Hematopoietic multipotent progenitor cell treated with erythropoietin and hydrocortisone succinate and interleukin-3 and kit ligand, for 8 days (in vitro differentiated cells): ENCODE results near the gene DNAJC3.
"Not testable (repeated sequence)": the region's sequence is repeated elsewhere in the genome, so short reads cannot be mapped to it uniquely, and the experiment has no call there.

Source experiments
- DNase-seq: peaks from one replicate; pipeline ENCODE4 v3.0.0-alpha.2; 2015

Gene DNAJC3

DNA sequence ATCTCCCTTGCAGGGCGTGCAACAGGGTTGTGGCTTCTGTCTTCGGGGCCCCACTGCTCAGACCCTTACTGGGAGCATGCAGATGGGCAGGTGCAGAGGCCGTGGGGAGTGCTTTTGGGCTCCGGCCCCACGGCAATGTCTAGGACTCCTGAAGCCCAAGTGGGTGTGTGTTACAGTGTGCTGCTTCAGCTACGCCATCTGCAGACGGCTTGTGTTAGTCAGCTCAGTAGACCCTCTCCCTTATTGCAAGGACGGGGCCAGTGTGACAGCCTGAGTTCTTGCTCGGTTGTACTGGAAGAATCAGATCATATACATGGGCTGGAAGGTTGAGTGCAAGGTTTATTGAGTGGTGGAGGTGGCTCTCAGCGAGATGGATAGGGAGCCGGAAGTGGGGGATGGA is 39.3 kb downstream of the DNAJC3 start:
- no peak for DNase-seq

DNA sequence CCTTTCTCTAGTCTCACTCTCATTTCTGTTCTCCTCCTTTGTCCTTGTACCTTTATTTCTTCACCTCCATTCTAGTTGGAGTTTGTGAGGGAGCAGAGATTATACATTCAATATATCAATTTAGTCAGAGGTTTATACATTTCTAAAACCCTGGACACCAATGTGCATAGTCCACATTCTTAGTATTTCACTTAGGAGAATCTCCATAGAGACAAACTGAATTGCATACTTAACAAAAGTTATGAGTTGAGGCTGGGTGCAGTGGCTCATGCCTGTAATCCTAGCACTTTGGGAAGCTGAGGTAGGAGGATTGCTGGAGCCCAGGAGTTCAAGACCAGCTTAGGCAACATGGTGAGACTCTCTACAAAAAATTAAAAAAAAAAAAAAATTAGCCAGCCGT is 45.3 kb downstream of the DNAJC3 start:
- DNase-seq, result no peak

DNA sequence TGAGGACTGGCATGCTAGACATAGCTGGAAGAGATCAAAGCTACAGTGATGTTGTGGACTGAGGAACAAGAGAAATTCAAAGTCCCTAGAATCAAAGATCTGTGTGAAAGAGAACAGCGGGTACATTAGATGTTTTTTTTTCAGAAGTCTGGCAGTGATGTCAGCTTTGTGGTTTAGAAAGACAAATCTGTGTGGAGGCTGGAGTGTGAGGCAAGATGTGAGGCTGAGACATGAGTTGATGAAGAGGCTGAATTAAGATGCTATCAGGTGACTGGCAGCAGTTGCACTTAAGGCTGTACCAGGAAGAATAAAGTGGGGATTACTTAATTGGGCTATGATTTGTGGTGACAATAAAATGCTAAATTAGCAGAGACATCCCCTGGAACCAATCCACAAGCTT is 46.5 kb downstream of the DNAJC3 start:
- DNase-seq, result peak; percentile 6

DNA sequence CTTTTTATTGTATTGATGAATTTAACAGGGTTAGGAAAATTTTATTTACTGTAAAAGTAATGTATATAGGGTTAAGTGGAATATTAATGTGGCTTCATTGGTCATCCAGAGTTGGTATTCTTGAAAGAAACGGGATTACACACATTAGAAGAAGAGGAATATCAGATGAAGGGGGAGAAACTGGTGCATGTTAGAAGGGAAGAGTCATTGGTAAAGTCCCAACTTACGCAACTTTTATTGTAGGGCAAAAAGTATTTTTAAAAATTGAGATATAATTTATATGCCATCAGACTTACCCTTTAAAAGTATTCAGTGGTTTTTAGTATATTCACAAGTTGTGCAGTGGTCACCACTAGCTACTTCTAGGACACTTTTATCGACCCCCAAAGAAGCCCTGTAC is 47.3 kb downstream of the DNAJC3 start:
- DNase-seq, result no peak

DNA sequence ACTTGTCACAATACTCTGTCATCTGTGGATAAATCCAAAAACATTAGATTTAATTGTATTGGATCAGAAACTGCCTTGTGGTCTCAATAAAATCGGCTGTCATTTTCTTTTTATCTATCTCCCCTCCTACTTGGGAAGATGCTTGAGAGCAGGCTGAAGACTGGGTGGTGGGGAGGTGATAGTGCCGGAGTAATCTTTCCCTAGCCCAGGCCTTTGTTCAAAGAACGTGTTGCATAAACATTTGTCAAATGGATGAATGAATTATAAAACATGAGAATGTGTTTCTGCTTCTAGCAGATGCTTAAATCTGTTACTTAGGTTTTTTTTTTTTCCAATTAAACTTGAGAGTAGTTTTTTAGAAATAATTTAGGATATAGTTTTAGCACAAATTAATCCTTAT is 49.9 kb downstream of the DNAJC3 start:
- no peak for DNase-seq

DNA sequence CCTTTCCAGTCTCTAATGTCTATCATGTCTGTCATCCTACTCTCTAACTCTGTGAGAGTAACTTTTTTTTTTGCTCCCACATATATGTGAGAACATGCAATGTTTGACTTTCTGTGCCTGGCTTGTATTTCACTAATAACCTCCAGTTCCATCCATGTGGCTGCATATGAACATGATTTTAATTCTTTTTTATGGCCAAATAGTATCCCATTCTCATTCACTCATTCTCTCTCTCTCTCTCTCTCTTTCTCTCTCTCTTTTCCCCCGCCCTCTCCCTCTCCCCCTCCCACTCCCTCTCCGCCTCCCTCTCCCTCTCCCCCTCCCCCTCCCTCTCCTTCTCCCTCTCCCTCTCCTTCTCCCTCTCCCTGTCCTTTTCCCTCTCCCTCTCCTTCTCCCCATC is 52.0 kb downstream of the DNAJC3 start:
- DNase-seq, result no peak

DNA sequence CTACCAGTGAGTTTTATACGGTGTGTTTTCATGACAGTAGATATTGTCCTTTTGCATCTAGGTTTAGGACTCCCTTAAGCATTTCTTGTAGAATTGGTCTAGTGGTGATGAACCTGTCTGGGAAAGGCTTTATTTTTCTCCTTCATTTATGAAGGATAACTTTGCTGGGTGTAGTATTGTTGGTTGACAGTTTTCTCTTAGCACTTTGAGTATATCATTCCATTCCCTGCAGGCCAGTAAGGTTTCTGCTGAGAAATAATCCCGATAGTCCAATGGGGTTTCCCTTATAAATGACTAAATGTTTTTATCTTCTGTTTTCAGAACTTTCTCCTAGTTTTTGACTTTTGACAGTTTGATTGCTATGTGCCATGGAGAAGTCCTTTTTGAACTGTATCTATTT is 57.2 kb downstream of the DNAJC3 start:
- DNase-seq, result no peak

DNA sequence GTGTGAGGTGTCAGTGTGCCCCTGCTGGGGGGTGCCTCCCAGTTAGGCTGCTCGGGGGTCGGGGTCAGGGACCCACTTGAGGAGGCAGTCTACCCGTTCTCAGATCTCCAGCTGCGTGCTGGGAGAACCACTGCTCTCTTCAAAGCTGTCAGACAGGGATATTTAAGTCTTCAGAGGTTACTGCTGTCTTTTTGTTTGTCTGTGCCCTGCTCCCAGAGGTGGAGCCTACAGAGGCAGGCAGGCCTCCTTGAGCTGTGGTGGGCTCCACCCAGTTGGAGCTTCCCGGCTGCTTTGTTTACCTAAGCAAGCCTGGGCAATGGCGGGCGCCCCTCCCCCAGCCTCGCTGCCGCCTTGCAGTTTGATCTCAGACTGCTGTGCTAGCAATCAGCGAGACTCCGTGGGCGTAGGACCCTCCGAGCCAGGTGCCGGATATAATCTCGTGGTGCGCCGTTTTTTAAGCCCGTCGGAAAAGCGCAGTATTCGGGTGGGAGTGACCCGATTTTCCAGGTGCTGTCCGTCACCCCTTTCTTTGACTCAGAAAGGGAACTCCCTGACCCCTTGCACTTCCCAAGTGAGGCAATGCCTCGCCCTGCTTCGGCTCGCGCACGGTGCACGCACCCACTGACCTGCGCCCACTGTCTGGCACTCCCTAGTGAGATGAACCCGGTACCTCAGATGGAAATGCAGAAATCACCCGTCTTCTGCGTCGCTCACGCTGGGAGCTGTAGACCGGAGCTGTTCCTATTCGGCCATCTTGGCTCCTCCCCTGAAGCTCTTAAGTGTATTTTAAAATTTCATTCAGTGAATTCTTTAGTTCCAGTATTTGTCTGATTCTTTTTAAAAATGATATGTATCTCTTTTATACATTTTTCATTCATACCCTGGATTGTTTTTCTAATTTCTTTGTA is 63.4 kb downstream of the DNAJC3 start:
- not testable (repeated sequence) for DNase-seq

DNA sequence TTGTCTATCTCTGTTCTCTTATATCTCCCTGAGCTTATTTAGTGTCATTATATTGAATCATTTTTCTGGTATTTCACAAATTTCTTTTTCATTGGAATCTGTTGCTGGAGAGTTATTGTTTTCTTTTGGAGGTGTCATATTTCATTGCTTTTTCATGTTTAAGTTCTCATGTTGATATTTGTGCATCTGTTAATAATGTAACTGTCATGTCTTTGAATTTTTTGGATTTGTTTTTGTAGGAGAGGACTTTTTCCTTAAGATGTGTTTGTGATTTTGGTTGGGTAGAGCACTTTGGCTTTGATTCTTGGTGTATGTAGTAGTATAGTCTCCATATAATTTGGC is 64.0 kb downstream of the DNAJC3 start:
- no peak for DNase-seq

DNA sequence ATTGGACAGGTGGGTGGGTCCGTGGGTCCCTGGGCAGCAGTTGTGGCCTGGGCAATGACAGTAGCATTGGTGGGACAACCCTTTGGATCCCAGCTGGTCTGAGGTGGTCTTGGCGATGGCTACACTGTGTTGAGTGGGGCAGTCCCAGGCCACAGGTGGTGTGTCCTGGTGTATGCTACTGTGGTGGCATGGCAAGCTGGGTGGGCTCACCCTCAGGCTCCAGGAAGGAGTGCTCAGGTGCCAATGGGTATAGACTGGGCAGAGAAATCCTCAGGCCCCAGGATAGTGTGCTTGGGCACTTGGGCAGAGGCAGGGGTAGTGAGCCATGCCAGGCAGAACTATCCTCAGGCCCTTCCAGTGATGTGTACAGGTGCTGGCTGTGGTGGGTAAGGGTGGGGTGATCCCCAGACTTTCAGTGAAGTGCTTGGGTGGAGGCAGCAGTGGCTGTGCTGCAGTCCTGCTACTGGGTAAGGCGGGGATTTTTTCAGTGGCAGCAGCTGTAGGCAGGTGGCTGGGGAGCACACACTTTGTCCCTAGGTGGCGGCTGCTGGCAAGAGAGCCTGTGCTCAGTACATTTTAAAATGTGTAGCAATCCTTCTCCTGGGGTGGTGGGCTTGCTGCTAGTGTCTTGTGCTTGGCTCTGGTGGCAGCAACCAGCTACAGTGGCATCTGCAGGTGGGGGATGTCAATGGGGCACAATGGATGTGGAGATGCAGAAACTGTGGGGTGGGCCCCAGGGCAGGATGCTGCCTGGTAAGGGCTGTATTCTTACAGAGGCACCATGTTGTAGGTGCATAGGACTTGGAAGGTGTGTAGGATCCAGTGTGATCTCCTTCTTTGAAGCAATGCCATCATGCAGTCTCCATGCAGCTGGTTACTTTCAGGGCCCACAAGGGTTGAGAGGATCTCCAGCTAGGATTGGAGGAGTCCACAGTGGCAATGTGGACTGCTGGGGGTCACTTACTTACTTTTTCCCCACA is 64.9 kb downstream of the DNAJC3 start:
- no peak for DNase-seq

DNA sequence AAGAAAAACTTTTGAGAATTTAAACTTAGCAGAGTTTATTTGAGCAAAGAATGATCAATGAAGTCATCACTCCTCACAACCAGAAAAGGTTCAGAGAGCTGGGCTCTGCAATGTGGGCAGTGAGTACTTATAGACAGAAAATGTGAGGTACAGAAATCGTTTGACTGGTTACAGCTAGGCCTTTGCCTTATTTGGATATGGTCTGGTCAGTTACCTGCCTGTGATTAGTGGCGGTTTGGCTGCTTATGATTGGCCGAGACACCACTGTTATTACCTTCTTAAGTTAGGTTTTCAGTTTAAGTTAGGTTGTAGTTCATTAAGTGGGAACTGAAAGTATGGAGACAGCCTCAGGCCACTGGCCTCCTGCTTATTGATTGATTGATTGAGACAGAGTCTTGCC is 66.3 kb downstream of the DNAJC3 start:
- no peak for DNase-seq

DNA sequence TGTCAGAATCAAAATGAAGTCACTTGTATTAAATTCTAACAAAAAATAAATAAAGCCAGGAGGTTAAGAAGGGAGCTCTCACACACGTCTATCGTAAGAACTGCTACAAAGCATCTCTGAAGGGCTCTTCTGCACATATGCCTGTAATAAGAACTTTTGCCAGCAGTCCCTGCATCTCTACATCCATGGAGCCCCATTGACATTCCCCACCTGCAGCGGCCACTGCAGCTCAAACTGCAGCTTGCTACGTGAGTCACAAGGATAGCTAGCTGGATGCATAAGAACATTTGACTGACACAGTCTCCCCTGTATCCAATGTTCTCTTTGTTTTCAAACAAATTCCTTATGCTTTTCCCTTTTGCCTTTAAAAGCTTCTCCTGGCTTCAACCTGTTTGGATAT is 68.3 kb downstream of the DNAJC3 start:
- no peak for DNase-seq

DNA sequence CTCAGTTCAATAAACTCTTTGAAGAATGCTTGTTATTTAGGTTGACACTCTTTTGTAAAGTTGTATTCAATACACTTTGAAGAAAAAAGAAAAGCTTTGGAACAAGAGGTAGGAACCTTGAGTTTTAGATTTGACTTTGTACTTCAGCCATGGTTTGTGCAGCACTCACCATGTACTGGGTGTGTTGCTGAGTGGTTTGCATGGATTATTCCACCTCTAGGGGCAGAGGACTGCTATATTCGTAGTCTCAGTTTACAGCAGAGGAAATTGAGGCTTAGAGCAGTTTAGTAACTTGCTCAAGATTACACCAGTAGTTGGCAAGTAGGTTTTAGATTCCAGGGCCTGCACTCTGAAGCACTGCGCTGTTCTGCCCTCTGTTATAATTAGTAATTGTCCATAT is 68.8 kb downstream of the DNAJC3 start:
- DNase-seq, result peak; percentile 16

DNA sequence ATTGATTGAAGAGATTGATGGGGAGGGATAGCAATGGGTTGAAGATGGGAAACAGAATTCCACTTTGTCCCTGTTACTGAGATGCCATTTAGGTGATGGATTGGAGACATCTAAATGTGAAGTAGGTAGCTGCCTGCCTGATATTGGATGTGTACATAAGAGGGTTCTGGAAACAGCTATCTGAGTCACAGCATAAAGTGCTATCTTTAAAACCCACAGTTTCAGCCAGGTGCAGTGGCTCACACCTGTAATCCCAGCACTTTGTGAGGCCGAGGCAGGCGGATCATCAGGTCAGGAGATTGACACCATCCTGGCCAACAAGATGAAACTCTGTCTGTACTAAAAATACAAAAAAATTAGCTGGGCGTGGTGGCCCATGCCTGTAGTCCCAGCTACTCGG is 72.6 kb downstream of the DNAJC3 start:
- no peak for DNase-seq

DNA sequence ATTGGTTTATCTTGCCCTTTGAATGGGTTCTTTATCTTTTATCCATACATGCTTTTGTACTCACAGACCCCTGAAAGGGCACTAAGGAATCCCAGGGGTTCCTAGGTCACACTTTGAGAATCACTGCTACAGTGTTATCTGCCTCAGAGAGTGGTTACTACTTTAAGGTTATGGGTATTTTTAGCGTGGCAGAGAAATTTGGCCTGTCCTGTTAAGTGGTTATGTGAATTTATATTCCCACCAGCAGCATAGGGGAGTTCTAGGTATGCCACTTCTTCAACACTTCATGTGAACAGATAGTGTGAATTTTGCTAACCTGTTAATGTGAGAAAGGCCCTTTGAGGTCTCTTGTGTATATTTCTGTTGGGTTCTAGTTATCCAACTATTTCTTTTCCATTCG is 75.7 kb downstream of the DNAJC3 start:
- DNase-seq, result no peak

DNA sequence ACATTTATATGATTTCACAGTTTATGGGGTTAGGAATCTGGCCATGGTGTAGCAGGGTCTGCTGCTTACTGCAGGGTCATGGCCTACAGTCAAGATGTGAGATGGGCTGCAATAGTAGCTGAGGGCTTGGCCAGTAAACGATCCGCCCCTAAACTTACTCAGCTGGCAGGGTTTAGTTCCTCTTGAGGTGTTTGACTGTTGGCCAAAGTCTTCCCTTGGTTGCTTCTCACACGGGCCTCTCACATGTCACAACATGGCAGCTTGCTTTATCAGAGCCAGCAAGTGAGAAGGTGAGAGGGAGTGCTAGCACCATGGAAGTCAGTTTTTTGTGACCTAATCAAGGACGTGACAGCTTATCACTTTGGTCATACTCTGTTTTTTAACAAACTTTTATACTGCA is 77.1 kb downstream of the DNAJC3 start:
- peak; percentile 49 for DNase-seq

DNA sequence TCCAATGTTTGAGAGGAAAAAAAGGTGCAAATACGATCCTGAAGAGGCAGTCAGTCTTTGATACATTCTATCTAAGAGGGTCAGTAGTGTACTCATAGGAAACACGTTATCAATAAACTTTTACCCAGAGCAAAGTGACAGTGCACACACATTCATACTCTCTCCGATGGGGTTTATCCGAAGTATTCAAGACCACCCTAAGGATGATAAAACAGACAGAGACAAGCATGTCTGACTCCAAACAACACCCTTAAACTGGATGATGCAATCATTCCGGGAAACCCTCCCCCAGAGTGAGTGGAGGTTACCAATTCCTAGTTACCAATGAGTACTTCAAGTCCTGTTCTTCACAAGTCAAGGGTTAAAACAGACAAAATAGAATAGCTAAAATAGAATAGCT is 79.1 kb downstream of the DNAJC3 start:
- peak; percentile 28 for DNase-seq

DNA sequence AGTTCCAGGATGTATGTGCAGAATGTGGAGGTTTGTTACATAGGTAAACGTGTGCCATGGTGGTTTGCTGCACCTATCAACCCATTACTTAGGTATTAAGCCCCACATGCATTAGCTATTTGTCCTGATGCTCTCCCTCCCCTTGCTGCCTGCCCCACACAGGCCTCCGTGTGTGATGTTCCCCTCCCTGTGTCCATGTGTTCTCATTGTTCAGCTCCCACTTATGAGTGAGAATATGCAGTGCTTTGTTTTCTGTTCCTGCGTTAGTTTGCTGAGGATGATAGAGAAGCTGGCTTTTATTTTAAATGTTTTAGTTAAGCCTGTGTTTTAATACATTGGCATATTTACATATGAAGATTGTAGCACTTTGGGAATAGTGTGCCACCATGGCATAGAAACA is 85.7 kb downstream of the DNAJC3 start:
- not testable (repeated sequence) for DNase-seq

DNA sequence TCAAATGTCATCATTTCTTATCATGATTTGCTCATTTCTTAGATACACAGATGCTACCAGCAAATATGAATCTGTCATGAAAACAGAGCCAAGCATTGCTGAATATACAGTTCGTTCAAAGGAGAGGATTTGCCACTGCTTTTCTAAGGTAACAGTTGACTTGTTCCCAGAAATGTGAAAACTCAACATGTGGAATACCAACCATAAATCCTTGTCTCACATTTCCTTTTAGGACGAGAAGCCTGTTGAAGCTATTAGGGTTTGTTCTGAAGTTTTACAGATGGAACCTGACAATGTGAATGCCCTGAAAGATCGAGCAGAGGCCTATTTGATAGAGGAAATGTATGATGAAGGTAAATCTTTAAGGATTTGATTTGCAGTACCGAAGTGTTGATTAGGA is 86.7 kb downstream of the DNAJC3 start:
- no peak for DNase-seq

DNA sequence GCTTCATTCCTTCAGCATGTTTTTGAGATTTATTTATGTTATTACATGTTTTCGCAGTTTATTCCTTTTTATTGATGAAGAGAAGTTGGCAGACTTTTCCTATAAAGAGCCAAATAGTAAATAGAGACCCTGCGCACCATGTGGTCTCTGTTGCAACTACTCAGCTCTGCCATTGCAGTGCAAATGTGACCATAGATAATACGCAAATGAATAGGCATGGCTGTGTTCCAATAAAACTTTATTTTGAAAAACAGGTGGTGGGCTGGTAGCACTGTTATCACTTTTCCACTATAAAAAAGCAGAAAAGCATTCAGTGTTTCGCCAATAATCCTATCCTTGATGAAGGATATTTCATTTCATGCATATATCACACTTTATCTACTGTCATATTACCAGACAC is 95.0 kb downstream of the DNAJC3 start:
- peak; percentile 20 for DNase-seq

DNA sequence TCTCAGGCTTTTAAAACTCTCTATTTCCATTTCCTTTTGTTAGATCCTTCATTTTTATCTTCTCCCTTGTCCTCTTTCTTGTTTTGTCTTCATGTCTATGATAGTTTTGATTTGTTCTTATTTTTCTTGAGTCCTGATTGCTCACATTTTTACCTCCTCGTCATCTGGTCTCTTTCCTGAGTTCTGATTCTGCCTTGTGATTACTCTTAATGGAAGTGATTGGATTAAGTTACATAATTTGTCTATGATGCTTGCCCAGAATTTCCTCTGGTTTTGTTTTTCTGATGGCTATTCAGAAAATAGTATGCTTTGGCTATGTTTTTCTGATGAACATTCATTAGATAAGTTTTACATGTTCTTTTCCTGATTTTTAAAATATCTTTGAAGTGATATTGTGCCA is 102.6 kb downstream of the DNAJC3 start:
- DNase-seq, result no peak

DNA sequence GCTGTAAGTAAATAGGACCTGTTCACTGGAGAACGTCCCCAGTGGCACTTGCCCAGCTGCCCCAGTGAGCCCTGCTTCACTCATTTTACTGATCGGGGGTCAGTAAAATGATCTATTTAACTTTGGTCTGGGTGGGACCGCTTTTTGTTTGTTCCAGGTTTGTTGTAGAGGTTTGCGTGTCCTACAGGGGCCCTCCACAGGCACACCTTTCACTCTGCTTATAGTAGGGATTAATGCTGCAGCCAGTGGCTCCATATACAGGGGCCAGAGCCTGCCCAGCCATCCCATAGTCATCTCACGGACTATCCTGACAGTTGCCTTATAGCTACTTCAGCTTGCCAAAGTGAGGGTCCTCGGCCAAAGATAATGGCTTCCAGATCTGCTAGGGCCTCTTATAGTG is 104.1 kb downstream of the DNAJC3 start:
- DNase-seq, result no peak

DNA sequence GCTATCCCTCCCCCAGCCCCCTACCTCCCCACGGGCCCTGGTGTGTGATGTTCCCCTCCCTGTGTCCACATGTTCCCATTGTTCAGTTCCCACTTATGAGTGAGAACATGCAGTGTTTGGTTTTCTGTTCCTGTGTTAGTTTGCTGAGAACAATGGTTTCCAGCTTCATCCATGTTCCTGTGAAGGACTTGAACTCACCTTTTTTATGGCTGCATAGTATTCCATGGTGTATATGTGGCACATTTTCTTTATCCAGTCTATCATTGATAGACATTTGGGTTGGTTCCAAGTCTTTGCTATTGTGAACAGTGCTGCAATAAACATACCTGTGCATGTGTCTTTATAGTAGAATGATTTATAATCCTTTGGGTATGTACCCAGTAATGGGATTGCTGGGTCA is 105.0 kb downstream of the DNAJC3 start:
- not testable (repeated sequence) for DNase-seq

DNA sequence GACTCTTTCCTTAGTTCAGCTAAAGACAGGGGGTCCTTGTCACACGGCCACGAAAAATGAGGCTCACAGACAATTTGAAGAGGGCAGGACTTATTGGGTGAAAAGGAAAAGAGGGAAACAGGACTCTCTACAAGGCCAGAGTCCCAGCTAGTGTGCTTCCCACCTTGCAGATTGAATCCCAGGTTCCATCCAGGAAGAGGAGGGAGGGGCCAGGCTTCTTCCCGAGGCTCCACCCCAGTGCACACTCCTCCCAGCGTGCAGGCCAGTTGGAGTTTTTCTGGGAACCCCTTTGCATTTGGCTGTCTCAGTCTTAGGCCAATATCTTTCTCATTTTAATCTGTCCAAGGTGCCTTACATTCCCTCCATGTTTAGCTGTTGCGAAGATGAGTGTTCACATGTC is 106.8 kb downstream of the DNAJC3 start:
- DNase-seq, result no peak
